ENCODE results near the gene VWA7.

VWA7 gene

GRCh38 chr6:31750411-31751022 lies 26.6 kb downstream of the VWA7 start:
- no peak for DNase-seq

- no peak for DNase-seq
Measured at GRCh38 chr6:31749301-31750036, 27.7 kb downstream of the VWA7 start.

GRCh38 chr6:31744422-31744821 lies 32.7 kb downstream of the VWA7 start:
- no peak for DNase-seq

GRCh38 chr6:31742894-31743293 lies 34.2 kb downstream of the VWA7 start:
- DNase-seq = no peak

GRCh38 chr6:31741815-31742214 lies 35.3 kb downstream of the VWA7 start:
- no peak for DNase-seq

- DNase-seq = no peak
Measured at GRCh38 chr6:31740397-31741223, 36.5 kb downstream of the VWA7 start.

- DNase-seq = peak; percentile 49
Measured at GRCh38 chr6:31739639-31740396, 37.3 kb downstream of the VWA7 start, which contains the start of gene MSH5. Gene MSH5 (plus strand): TSS chr6:31740005. CDS start chr6:31740467, 462 bp downstream.

GRCh38 chr6:31737991-31738979 lies 38.8 kb downstream of the VWA7 start:
- DNase-seq = no peak

GRCh38 chr6:31737315-31737990 lies 39.7 kb downstream of the VWA7 start:
- no peak for DNase-seq

- DNase-seq = no peak
Measured at GRCh38 chr6:31736768-31737314, 40.3 kb downstream of the VWA7 start.

GRCh38 chr6:31736021-31736767 lies 40.9 kb downstream of the VWA7 start, which contains the start of gene CLIC1:
Gene CLIC1 (minus strand): TSS chr6:31736530. CDS start chr6:31736300, 230 bp downstream.
- DNase-seq = peak; percentile 70

GRCh38 chr6:31734821-31735406 lies 42.2 kb downstream of the VWA7 start:
- no peak for DNase-seq

- DNase-seq = no peak
Measured at GRCh38 chr6:31734247-31734820, 42.8 kb downstream of the VWA7 start.

GRCh38 chr6:31733734-31734133 lies 43.4 kb downstream of the VWA7 start:
- no peak for DNase-seq

GRCh38 chr6:31732029-31732428 lies 45.1 kb downstream of the VWA7 start:
- no peak for DNase-seq

- DNase-seq = no peak
Measured at GRCh38 chr6:31730631-31731086, 46.5 kb downstream of the VWA7 start.

- peak; percentile 47 for DNase-seq
Measured at GRCh38 chr6:31729979-31730630, 47.0 kb downstream of the VWA7 start.

- DNase-seq = no peak
Measured at GRCh38 chr6:31729515-31729978, 47.6 kb downstream of the VWA7 start.

All from cortex of kidney (tissue), 1 donor.